Gastrocnemius medialis (tissue), 4 donors: ENCODE measurements around the gene FRMPD3. TPM values are rescaled to one million over a fixed set of nuclear protein-coding genes. Genes with fewer than 3 reads are reported as not detected.

Experiments
- ATAC-seq, 2 donors: fragments of 150-250 bp; one replicate each; pipeline ENCODE4 v1.9.1; 2016
- DNase-seq, 2 donors: peaks; one replicate each; pipeline ENCODE4 v3.0.0-alpha.2; 2019
- H3K27ac ChIP-seq, 4 donors: fragments of 200-600 bp; sonication (generic); 1 replicate in 1 of 4; 2 replicates in 3 of 4; pipeline ENCODE4 v1.5.1; 2016 to 2018; ENCODE audit warnings: mild to moderate bottlenecking in 2 of 4, moderate library complexity in 1 of 4
- H3K27me3 ChIP-seq, 3 donors: fragments of 200-600 bp; sonication (generic) in 2 of 3; 1 replicate in 1 of 3; 2 replicates in 2 of 3; pipeline versions ENCODE4 v1.5.1 to v1.6.0; 2016 to 2019; ENCODE audit warnings: mild to moderate bottlenecking in 1 of 3, moderate library complexity in 1 of 3
- H3K36me3 ChIP-seq, 2 donors: fragments of 200-600 bp; sonication (generic) in 1 of 2; one replicate each; pipeline ENCODE4 v1.5.1; 2017 to 2018
- H3K4me1 ChIP-seq, 2 donors: fragments of 200-600 bp; sonication (generic) in 1 of 2; one replicate each; pipeline ENCODE4 v1.5.1; 2016 to 2017; ENCODE audit warnings: mild to moderate bottlenecking in 2 of 2
- H3K4me3 ChIP-seq, 4 donors: fragments of 200-600 bp; sonication (generic) in 3 of 4; 1 replicate in 1 of 4; 2 replicates in 3 of 4; pipeline ENCODE4 v1.5.1; 2016 to 2019; ENCODE audit warnings: mild to moderate bottlenecking in 2 of 4
- H3K9me3 ChIP-seq, 3 donors: fragments of 200-600 bp; sonication (generic) in 2 of 3; 1 replicate in 1 of 3; 2 replicates in 2 of 3; pipeline ENCODE4 v1.5.1; 2016 to 2019
- CTCF ChIP-seq, 5 experiments: fragments of 450-650 bp in 3 of 5; fragments of 200-600 bp in 2 of 5; sonication (generic) in 2 of 5; IDR thresholded peaks in 4 of 5; conservative IDR thresholded peaks in 1 of 5; 1 replicate in 4 of 5; 2 replicates in 1 of 5; pipeline ENCODE4 v1.5.1; 2016 to 2019; ENCODE audit warnings: antibody characterized with exemption in 5 of 5, mild to moderate bottlenecking in 3 of 5, moderate library complexity in 3 of 5
- POLR2A ChIP-seq, 2 donors: fragments of 450-650 bp; IDR thresholded peaks; one replicate each; pipeline ENCODE4 v1.6.1; 2017; ENCODE audit warnings: antibody characterized with exemption in 2 of 2, mild to moderate bottlenecking in 2 of 2, moderate library complexity in 2 of 2
- in situ Hi-C, 4 donors: fragments of 200-750 bp; cut with MboI; loops; one replicate each; pipeline versions ENCODE4 v1.15.0 to v1.8.0; 2017; ENCODE audit warnings: low sequenced_read_pairs in 4 of 4
- intact Hi-C: fragments of 100-400 bp; cut with DNase I; formaldehyde crosslinking; loops from one replicate; pipeline ENCODE4 v1.15.1; 2023; ENCODE audit warnings: low total_unique reads
- total RNA-seq, 4 donors: library from RNA; depleted of rRNA; stranded (reverse); fragments of >200 nt; gene quantifications; one replicate each; pipeline versions ENCODE4 v1.1.0 to v1.2.3, GENCODE V29; 2016

FRMPD3 gene
- total RNA-seq, 4 donors from 2014 or later = not detected

GRCh38 chrX:107454302-107454701, 4.8 kb downstream of the FRMPD3 start:
- no peak for ATAC-seq
- H3K27ac ChIP-seq = no peak overlapping the region
- TF ChIP-seq POLR2A (IDR thresholded peaks at IDR 0.05) (no peak), CTCF (IDR thresholded peaks at IDR 0.05 in 4 of 5, conservative IDR thresholded peaks at IDR 0.05 in 1 of 5) (no peak)
- H3K27me3 ChIP-seq = peaks cover 0 to 26% (median 19%) of the 10 kb centered on the region in 3 donors
- no peak for DNase-seq
- in situ Hi-C loops (no loop called here), intact Hi-C loops (no loop called here)
- no peak overlapping the region for H3K4me3 ChIP-seq
- no peaks in the 10 kb centered on the region for H3K36me3 ChIP-seq
- H3K4me1 ChIP-seq = no peaks in the 10 kb centered on the region
- no peaks in the 10 kb centered on the region for H3K9me3 ChIP-seq

- ATAC-seq = no peak
- no peaks in the 10 kb centered on the region for H3K36me3 ChIP-seq
- DNase-seq = no peak
- intact Hi-C loops = loop anchor here (5.0 kb wide), 1 partner anchor 45 kb away; no protein-coding TSS in a partner anchor
- H3K9me3 ChIP-seq = no peaks in the 10 kb centered on the region
- peaks cover 0 to 11% (median 5%) of the 10 kb centered on the region in 3 donors for H3K27me3 ChIP-seq
- in situ Hi-C loops = no loop called here
- no peak overlapping the region for H3K27ac ChIP-seq
- TF ChIP-seq CTCF (IDR thresholded peaks at IDR 0.05 in 4 of 5, conservative IDR thresholded peaks at IDR 0.05 in 1 of 5) = no peak
- no peak for TF ChIP-seq POLR2A (IDR thresholded peaks at IDR 0.05)
- H3K4me3 ChIP-seq = no peak overlapping the region
- H3K4me1 ChIP-seq = no peaks in the 10 kb centered on the region
These were observed 7.8 kb downstream of the FRMPD3 start for GRCh38 chrX:107457289-107457688.

GRCh38 chrX:107465932-107466620, 16.6 kb downstream of the FRMPD3 start:
- in situ Hi-C loops (no loop called here), intact Hi-C loops (no loop called here)
- Histone ChIP-seq H3K9me3 (no peaks in the 10 kb centered on the region), H3K27ac (no peak overlapping the region), H3K27me3 (peaks cover 0 to 7% (median 3%) of the 10 kb centered on the region in 3 donors), H3K4me1 (no peaks in the 10 kb centered on the region), H3K4me3 (no peak overlapping the region), H3K36me3 (no peaks in the 10 kb centered on the region)
- TF ChIP-seq CTCF (IDR thresholded peaks at IDR 0.05 in 4 of 5, conservative IDR thresholded peaks at IDR 0.05 in 1 of 5) (no peak), POLR2A (IDR thresholded peaks at IDR 0.05) (no peak)
- ATAC-seq (no peak), DNase-seq (no peak)

- H3K9me3 ChIP-seq = no peaks in the 10 kb centered on the region
- in situ Hi-C loops (no loop called here), intact Hi-C loops (no loop called here)
- H3K27me3 ChIP-seq = peaks cover 0 to 7% (median 2%) of the 10 kb centered on the region in 3 donors
- no peak overlapping the region for H3K27ac ChIP-seq
- no peak for ATAC-seq
- no peaks in the 10 kb centered on the region for H3K4me1 ChIP-seq
- no peak for DNase-seq
- no peaks in the 10 kb centered on the region for H3K36me3 ChIP-seq
- TF ChIP-seq CTCF (IDR thresholded peaks at IDR 0.05 in 4 of 5, conservative IDR thresholded peaks at IDR 0.05 in 1 of 5) (no peak), POLR2A (IDR thresholded peaks at IDR 0.05) (no peak)
- no peak overlapping the region for H3K4me3 ChIP-seq
These were observed 17.8 kb downstream of the FRMPD3 start for GRCh38 chrX:107467271-107467670.

- DNase-seq (no peak), ATAC-seq (no peak)
- H3K4me3 ChIP-seq = no peak overlapping the region
- H3K36me3 ChIP-seq = no peaks in the 10 kb centered on the region
- H3K27ac ChIP-seq = no peak overlapping the region
- intact Hi-C loops = no loop called here
- no peaks in the 10 kb centered on the region for H3K9me3 ChIP-seq
- in situ Hi-C loops = no loop called here
- no peak for TF ChIP-seq CTCF (IDR thresholded peaks at IDR 0.05 in 4 of 5, conservative IDR thresholded peaks at IDR 0.05 in 1 of 5)
- no peaks in the 10 kb centered on the region for H3K4me1 ChIP-seq
- H3K27me3 ChIP-seq = no peaks in the 10 kb centered on the region
These were observed 20.7 kb downstream of the FRMPD3 start for GRCh38 chrX:107470198-107470597.
